Measurements from ENCODE around the gene EGFL8.

DNA sequence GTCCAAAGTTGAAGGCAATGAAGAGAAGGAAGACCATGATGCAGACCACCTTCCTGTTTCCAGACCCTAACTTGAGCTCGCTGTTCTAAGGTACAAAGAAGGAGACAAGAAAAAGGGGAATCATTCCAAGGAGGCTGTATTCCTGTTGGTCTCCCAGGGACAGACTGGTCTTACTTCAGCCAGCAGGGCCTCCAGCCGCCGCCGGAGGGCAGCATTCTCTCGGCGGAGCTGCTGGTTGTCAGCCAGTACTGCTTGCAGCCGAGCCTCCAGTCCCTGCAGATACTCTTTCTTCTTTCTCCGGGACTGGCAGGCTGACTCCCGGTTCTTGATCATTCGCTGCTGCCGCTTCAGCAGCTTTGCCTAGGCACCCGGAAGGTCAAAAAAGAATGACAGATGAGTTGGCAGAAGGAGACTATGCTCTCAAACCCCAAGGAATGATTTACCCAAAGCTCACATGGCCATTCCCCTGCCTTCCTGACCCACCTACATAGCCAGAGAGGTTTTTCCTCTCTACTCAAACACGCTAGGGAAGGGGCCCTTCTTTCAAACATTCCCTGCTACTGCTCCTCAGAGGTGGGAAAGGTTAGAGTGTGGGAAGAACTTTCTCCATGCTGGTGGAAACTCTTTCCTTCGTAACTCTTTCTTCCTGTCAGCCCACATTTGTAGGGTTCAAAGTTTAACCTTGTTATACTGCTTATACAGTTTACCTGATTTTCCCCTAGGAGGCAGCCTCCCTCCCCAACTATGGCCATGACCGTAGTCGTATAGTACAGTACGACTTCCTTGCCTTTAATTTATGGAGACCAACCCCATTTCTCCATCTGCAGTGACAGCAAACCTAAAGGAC lies 45.4 kb upstream of the EGFL8 start:
- TF ChIP-seq, protein P1, sequence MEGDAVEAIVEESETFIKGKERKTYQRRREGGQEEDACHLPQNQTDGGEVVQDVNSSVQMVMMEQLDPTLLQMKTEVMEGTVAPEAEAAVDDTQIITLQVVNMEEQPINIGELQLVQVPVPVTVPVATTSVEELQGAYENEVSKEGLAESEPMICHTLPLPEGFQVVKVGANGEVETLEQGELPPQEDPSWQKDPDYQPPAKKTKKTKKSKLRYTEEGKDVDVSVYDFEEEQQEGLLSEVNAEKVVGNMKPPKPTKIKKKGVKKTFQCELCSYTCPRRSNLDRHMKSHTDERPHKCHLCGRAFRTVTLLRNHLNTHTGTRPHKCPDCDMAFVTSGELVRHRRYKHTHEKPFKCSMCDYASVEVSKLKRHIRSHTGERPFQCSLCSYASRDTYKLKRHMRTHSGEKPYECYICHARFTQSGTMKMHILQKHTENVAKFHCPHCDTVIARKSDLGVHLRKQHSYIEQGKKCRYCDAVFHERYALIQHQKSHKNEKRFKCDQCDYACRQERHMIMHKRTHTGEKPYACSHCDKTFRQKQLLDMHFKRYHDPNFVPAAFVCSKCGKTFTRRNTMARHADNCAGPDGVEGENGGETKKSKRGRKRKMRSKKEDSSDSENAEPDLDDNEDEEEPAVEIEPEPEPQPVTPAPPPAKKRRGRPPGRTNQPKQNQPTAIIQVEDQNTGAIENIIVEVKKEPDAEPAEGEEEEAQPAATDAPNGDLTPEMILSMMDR (IDR thresholded peaks at IDR 0.05; ENCODE audit: low read depth, low read length): peak; percentile 77
- no peak for TF ChIP-seq EZH2phosphoT487 (IDR thresholded peaks at IDR 0.05; ENCODE audit: low read depth)
